HuH-7.5 (cell line): ENCODE results near the gene CDKL2.
"Not testable (repeated sequence)": the region's sequence is repeated elsewhere in the genome, so short reads cannot be mapped to it uniquely, and the experiment has no call there.

Source experiments
- DNase-seq: peaks from one replicate; pipeline ENCODE4 v3.0.0; 2011; ENCODE audit warnings: low spot score

The CDKL2 gene

GRCh38 chr4:75630174-75630936, at the start of gene CDKL2:
TSS of gene CDKL2 (minus strand) at chr4:75630528. CDS start at chr4:75625988, 4,540 bp downstream.
- no peak for DNase-seq

GRCh38 chr4:75678965-75679364, 48.6 kb upstream of the CDKL2 start:
- no peak for DNase-seq

DNA sequence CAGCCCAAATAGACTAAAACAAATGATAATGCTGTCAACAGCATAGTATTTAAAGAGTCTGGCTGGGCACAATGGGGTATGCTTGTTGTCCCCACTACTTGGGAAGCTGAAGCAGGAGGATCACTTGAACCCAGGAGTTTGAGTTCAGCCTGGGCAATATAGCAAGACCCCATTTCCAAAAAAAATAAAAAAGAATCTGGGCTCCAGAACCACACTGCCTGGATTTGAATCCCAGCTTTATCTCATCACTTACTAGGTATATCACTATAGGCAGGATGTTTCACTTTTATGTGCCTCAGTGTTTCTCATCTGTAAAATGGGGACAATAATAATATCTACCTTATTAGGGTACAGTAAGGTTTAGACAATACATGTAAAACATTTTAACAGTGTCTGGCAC, 48.1 kb upstream of the CDKL2 start:
- DNase-seq, result no peak

DNA sequence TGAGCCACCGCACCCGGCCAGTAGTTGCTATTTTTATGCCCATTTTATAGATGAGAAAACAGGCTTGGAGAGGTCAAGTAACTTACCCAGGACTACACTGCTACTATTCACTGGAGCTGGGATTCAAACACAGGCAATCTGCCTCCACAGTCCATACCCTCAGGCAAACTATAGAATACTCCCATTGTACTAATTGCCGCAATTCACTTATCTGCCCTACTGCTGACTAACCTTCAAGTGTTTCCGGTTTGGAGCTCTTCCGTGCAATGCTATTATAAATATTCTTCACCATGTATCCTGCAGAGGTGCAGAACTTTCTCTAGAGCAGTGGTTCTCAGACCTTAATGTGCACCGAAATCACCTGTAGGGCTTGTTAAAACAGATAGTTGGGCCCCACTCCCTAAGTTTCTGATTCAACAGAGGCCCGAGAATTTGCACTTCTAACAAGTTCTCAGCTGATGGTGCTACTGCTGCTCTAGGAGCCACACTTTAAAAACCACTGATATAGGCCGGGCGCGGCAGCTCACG, 44.7 kb upstream of the CDKL2 start:
- DNase-seq, result no peak

DNA sequence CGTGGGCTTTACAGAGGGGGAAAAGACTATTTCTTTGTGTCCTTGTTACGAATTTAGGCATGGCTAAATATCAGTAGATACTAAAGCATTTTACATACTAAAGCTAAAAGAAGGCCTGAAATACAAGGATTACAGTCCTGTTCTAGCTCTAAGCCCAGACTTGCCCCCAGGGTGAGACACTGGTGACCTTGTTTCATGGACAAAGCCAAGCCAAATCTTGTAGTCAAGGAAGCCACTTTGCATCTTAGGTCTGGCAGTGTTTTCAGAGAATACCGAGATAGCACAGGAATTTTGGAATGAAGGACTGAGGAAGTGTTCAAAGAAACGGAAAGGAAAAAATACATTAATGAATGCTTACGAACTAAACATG, 43.6 kb upstream of the CDKL2 start:
- DNase-seq, result no peak

DNA sequence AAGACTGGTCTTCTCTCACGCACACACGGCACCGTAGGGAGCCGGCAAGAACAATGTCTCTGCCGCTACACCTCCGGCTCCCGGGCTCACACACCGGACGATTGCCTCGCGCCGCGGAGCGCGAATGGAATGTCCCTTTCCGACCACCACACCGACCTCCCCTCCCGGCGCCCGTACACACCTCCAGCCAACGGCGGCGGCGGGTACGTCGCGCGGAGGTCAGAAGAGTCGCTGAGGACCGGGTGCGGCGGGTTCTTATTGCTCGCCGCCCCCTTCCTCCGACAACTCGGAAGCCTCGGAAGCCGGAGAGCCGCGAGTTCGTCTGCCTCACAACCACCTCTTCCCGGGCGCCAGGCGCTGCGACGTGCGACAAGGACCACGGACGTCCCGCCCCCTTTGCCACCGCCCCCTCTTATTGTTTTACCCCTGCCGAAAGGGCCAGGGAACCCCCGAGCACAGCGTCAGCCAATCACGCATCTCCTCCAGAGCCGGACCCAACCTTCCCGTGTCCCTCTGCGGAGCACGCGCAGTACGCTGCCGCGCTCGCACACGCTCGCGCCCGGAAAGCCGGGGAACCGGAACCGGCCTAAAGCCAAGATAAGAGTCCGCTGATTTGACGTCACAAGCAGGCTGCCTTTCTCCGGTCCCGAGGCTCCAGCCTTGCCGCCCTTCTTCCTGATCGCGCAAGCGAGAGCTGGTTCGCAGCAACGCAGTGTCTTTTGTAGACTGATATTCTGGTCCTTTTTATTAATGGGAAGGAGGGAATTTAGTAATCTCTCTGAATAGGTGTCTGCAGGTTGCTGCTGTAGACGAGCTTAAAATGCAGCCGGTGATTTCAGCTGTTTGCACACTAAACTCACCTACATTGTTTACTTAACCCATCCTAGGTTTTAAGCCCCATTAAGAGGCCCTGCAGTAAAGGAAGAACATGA, 43.0 kb upstream of the CDKL2 start, which contains the start of gene G3BP2:
Gene G3BP2, minus strand, starts transcription at position 385 of the 932 bp plus-strand sequence. CDS start 11,386 bp downstream, outside the sequence.
- peak; percentile 74 for DNase-seq

DNA sequence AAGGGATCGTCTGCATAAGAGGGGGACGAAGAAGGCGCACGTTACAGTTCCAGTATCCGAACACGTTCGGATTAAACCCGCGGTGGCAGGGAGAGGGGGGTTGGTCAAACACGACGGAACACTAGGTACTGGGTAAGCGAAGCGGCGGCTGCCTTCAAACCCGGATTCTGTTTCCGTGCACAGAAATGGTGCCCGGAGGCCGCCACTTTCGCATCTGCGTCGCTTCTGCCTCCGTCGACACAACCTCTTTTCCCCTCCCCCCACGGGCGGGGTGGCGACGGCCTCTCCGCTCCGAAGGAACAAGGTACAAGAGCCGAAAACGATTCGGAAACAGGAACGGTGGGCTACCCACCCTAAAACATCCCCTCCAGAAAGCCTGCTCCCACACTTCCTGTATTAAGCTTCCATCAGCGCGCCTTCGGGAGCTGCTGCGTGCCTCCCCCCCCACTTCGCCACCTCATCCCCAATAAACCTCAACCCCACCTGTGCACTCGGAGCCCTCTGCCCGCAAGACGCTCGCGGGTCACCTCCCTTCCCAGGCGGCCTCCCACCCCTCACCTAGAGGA, 42.2 kb upstream of the CDKL2 start:
- peak; percentile 19 for DNase-seq

DNA sequence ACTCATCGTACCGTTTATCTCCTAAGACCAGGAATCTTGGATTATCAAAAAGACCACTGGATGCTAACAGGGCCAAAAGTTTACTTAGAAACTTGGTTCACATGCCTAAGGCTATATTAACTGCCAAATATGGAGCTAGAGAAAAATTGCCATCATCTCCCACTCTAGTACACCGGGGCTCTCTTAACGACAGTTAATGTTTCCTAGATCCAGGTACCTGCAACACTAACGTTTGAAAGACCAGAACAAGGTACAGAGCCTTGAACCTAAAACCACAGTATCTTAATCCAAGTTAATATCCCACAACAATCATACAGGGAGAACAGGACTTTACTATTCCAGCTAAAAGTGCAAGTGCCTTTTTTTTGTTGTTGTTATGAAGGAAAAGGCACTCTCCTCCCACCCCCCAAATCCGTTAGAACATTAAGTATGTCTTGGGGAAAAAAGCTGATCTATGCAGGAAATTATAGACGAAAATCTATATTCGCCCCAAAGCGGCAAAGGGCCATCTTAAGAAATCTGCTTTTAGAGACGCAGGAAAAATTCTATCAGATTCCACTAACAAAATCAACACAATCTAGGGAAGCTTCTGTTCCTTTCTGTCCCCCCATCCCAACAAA, 41.6 kb upstream of the CDKL2 start:
- no peak for DNase-seq

DNA sequence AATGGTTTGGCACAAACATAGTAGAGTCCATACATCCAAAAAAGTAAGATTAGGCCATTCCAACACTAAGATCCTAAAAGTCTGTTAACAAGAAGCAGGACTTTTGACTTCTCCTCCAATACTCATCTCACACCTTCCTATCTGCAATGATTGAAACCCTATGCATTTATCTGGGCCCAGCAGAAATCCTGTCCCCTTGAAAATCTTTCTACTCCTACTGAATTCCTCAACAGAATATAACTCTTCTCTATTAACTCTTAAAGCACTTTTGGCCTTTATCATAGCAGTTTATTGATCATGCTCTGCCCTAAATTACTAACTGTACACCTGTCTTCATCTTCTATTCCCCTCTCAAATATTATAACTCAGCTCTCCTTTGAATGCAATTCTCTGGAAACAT, 38.3 kb upstream of the CDKL2 start:
- DNase-seq, result no peak

GRCh38 chr4:75667636-75668035, 37.3 kb upstream of the CDKL2 start:
- DNase-seq, result not testable (repeated sequence)

DNA sequence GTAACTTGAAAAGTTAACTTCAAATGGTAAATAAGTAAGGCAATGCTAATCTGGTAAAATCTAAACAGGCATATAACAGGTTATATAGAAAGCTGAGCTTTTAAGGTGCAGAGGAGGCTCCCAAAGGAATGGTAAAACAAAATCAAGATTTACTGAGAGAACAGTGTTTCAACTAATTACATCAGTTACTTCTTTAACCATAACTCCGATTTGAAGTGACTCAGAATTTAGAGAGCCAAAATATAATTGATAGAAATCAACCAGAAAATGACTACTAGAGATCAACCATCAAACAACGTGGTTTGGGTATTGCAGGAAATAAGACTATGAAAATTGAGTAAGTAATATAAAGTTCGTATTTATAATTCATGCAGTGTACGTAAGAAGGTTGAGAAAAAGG, 36.0 kb upstream of the CDKL2 start:
- no peak for DNase-seq

GRCh38 chr4:75664604-75665003, 34.3 kb upstream of the CDKL2 start:
- DNase-seq, result not testable (repeated sequence)

- no peak for DNase-seq
Measured at GRCh38 chr4:75662626-75663025, 32.3 kb upstream of the CDKL2 start.

DNA sequence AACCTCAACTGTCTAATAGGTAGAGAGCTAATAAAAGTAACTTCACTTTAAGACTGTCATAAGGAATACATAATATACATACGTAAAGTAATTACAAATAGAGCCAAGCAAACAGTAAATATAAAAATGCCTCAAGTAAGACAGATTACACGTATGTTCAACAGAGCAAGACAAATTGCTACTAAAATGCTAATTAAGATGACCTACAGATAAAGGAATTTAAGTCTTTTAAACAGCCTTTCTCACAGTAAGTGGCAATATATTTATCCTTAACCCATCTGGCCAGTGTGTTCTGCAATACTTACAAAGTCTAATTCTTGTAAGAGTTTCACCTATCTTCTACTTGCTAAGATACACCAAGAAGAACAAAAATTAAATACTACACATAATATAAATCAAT, 30.2 kb upstream of the CDKL2 start:
- DNase-seq, result no peak

- DNase-seq, result no peak
Measured at GRCh38 chr4:75659512-75660031, 29.2 kb upstream of the CDKL2 start.

DNA sequence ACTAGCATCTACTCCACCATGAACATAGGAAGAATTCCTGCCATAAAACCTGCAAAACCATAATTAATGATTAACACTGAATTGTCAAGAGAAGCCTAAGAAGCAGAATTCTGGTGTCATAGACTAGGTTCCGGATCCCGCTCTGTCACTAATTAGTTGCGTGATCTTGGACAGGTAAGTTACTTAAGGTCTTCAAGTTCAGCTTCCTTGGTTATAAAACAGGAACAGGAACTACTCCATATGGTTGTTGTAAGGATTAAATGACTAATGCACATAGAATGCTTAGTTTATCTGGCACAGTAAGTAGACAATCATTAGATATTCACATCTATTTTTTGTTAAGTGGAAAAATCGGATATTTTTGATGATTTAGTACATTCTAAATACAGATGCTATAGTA, 28.5 kb upstream of the CDKL2 start:
- DNase-seq, result no peak

DNA sequence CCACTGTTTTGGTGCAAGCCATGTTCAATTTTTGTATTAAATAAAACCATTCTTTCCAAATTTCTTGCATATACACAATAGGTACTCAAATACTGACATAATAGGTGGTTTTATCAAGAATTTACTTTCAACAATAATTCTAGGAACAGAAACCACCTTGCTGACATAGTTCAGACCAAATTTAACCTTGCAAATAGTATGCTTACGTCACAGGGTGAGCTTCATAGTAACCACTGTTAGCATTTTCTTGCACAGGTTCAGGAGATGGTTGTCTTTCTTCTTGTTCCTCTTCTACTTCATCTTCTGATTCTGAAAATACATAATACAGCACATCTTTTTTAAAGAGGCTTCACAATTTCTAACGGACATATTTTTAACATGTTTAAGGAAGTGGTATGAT, 25.2 kb upstream of the CDKL2 start:
- DNase-seq, result no peak

- DNase-seq, result no peak
Measured at GRCh38 chr4:75654905-75655304, 24.6 kb upstream of the CDKL2 start.

DNA sequence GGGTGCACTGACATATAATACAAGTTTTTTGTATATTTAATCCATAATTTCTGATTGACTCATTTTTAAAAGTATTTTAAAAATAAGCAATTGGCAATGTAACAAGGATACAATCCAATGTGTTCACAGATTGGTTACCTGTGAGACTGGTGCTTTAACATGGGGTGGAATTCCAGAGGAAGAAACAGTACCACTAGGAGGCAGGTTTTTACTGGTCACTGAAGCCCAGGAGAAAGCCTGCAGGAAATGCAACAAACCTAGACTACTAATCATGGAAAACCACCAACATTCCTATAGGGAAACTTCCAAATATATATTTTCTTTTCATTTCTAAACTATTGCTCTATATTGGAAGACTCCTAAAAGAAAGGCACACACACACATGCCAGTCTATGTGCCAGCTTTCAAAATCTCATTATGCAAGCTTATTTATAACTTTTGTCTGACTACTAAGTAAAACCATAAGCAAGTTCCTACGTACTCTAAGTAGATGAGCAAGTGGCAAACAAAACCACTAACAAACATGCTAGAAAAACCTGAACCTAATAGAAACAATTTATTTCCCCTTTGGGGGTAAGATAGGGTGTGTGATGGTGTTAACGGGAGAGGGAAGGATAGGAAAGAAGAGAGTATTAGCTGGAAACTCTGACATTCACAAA, 23.6 kb upstream of the CDKL2 start:
- DNase-seq, result no peak

- no peak for DNase-seq
Measured at GRCh38 chr4:75644095-75644494, 13.8 kb upstream of the CDKL2 start.

DNA sequence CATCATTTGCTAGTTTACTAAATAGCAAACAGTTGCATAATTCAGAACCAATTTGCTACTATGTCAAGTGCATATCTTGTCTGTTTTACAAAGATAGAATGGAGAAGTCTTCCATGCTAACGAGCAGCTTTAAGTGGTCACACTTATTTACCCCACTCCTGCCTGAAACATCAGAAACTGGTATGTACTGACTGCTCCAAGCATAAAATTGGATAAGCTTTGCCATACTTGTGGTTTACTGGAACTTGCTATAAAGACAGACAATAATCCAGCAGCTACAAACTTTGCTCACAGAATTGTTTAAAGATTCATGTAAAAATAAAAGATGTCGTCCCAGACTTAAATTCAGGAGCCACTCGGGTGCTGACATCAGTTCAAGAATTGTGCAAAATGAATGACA, 13.3 kb upstream of the CDKL2 start:
- no peak for DNase-seq
